ENCODE measurements around the gene EGLN2. TPM values are rescaled to one million over a fixed set of nuclear protein-coding genes. Genes with fewer than 3 reads are reported as not detected.
A peak's percentile ranks its signal among the peaks of the same experiment; 100 is the strongest.
"Not testable (repeated sequence)": the region's sequence is repeated elsewhere in the genome, so short reads cannot be mapped to it uniquely, and the experiment has no call there.

Gene EGLN2
- total and polyA plus RNA-seq, 8 donors: 22.3 to 82.1 (median 27.8) TPM

DNA sequence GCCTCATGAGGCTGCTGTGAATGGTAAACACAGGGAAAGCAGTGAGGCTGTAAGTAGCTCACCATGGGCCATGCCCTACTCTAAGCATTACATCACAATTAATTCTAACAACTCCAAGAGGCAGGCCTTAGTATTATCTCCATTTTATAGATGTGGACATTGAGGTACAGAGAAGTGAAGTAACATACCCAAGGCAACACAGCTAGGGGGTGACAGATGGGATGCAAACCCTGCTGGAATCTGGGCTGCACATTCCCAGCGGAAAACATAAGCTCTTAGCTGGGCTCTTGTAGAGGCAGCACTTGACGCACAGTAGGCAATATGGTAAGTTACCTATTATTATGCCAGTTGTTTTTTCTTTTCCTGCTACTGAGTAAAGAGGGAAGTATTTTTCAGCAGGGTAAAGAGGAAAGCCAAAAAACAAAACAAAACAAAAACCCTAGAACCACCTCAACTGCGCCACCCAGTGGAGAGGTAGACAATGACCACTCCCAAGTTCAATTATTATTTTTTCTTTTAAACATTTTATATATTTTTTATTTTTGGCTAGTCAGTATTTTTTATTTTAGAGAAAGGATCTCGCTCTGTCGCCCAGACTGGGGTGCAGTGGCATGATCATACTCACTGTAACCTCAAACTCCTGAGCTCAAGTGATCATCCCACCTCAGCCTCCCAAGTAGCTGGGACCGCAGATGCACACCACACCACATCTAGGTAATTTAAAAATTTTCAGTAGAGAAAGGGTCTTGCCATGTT, 20.7 kb downstream of the EGLN2 start:
- H3K36me3 ChIP-seq: not testable (repeated sequence)
- ATAC-seq: peak; percentile 33 to 69 (median 61)
- peak overlapping the region in 1 of 4 donors; percentile 50 for H3K27ac ChIP-seq

GRCh38 chr19:40822161-40822560, 23.2 kb downstream of the EGLN2 start:
- DNase-seq: peak in 2 of 6 donors; percentile 13 to 25
- Histone ChIP-seq H3K36me3 (no peaks in the 10 kb centered on the region), H3K27me3 (no peaks in the 10 kb centered on the region), H3K4me1 (peaks cover 21 to 25% (median 21%) of the 10 kb centered on the region in 3 donors), H3K9me3 (no peaks in the 10 kb centered on the region), H3K4me3 (no peak overlapping the region), H3K27ac (peak overlapping the region; percentile 52 to 76 (median 60))
- intact Hi-C loops (cut with DNase I): no loop called here
- TF ChIP-seq CTCF (IDR thresholded peaks at IDR 0.05): no peak
- ATAC-seq: no peak
- no peak for FAIRE-seq
- 87 to 92% methylated on average over 22 of the region's 22 CpGs for WGBS, 2 donors

More for the DNA sequence above, 20.7 kb downstream of the EGLN2 start:
- DNase-seq: peak in 3 of 6 donors; percentile 27 to 72 (median 53)
- peak; percentile 58 to 75 (median 69) for TF ChIP-seq CTCF (IDR thresholded peaks at IDR 0.05)
- H3K4me1 ChIP-seq: peaks cover 21 to 25% (median 21%) of the 10 kb centered on the region in 3 donors
- H3K4me3 ChIP-seq, H3K9me3 ChIP-seq, H3K27me3 ChIP-seq, FAIRE-seq: not testable (repeated sequence)
- 45 to 47% methylated on average over 6 of the region's 6 CpGs for WGBS, 2 donors
- intact Hi-C loops (cut with DNase I): loop anchor here in 1 of 3 donors (10.0 kb wide), 1 partner anchor 155 kb away; no protein-coding TSS in a partner anchor

GRCh38 chr19:40822704-40823553, 23.9 kb downstream of the EGLN2 start:
- H3K9me3 ChIP-seq; intact Hi-C loops (cut with DNase I); H3K27me3 ChIP-seq; H3K36me3 ChIP-seq; H3K4me3 ChIP-seq; FAIRE-seq: not testable (repeated sequence)
- ATAC-seq (peak in 3 of 4 donors; percentile 13 to 20 (median 14)), DNase-seq (peak in 3 of 6 donors; percentile 41 to 56 (median 53))
- WGBS, 2 donors: 15 to 20% methylated on average over 9 of the region's 9 CpGs
- Histone ChIP-seq H3K4me1 (peaks cover 21 to 25% (median 21%) of the 10 kb centered on the region in 3 donors), H3K27ac (peak overlapping the region; percentile 52 to 76 (median 60))

DNA sequence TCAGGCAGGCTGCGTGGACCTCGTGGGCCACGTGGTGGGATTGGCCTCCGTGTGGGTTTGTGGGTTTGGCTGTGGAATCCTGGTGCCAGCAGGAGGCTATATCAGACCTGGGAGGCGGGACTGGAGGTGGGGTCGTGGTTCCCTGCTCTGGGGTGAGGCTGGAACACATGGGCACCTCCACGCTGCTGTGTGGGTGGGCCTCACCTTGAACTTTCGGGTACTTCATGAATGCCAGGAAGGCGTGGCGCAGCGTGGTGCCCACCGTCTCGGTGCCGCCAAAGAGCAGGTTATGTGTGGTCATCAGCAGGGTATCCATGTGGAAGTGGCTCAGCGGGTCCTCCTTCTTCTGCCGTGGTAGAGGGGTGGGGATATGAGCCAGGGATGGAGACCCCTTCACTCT, 25.9 kb downstream of the EGLN2 start:
- H3K27me3 ChIP-seq; intact Hi-C loops (cut with DNase I); FAIRE-seq; ATAC-seq; H3K27ac ChIP-seq; H3K4me3 ChIP-seq; H3K9me3 ChIP-seq; H3K36me3 ChIP-seq: not testable (repeated sequence)
- 90 to 94% methylated on average over 16 of the region's 16 CpGs for WGBS, 2 donors
- H3K4me1 ChIP-seq: peaks cover 17 to 21% (median 20%) of the 10 kb centered on the region in 3 donors
- peak in 1 of 6 donors; percentile 19 for DNase-seq

- 95 to 96% methylated on average over 4 to 5 of the region's 6 CpGs for WGBS, 2 donors
- H3K4me3 ChIP-seq; ATAC-seq; H3K27ac ChIP-seq; H3K9me3 ChIP-seq; intact Hi-C loops (cut with DNase I); H3K27me3 ChIP-seq; FAIRE-seq; H3K36me3 ChIP-seq: not testable (repeated sequence)
- H3K4me1 ChIP-seq: peaks cover 17 to 21% (median 19%) of the 10 kb centered on the region in 3 donors
- peak in 1 of 6 donors; percentile 5 for DNase-seq
Observed at GRCh38 chr19:40825460-40826095, 26.6 kb downstream of the EGLN2 start.

- H3K4me3 ChIP-seq; FAIRE-seq; H3K9me3 ChIP-seq; ATAC-seq; intact Hi-C loops (cut with DNase I); H3K36me3 ChIP-seq; H3K27ac ChIP-seq; H3K27me3 ChIP-seq: not testable (repeated sequence)
- 93 to 99% methylated on average over 6 to 9 of the region's 14 CpGs for WGBS, 2 donors
- peak in 1 of 6 donors; percentile 10 for DNase-seq
- H3K4me1 ChIP-seq: peaks cover 20 to 24% (median 20%) of the 10 kb centered on the region in 3 donors
Observed at GRCh38 chr19:40826312-40826698, 27.3 kb downstream of the EGLN2 start.

- FAIRE-seq; H3K9me3 ChIP-seq; H3K4me3 ChIP-seq; intact Hi-C loops (cut with DNase I); H3K27ac ChIP-seq; H3K36me3 ChIP-seq; H3K27me3 ChIP-seq; ATAC-seq: not testable (repeated sequence)
- peak in 1 of 6 donors; percentile 12 for DNase-seq
- peaks cover 25 to 28% (median 25%) of the 10 kb centered on the region in 3 donors for H3K4me1 ChIP-seq
- 89 to 92% methylated on average over 29 of the region's 29 CpGs for WGBS, 2 donors
Observed at GRCh38 chr19:40826699-40827385, 27.9 kb downstream of the EGLN2 start.
